GM23338 (cell line): Measurements from ENCODE around the gene DDIAS. TPM values are rescaled to one million over a fixed set of nuclear protein-coding genes. Genes with fewer than 3 reads are reported as not detected.

Experiments used
- ATAC-seq: fragments of 200-7000 bp; cut with Tn5 transposase; 3 replicates; pipeline ENCODE4 v1.9.1; 2020
- DNase-seq: peaks from one replicate; pipeline ENCODE4 v3.0.0-alpha.2; 2015; ENCODE audit warnings: low spot score
- H2AFZ ChIP-seq: fragments of 200-600 bp; sonication (generic); 2 replicates; pipeline ENCODE4 v1.8.0; 2016; ENCODE audit warnings: antibody characterized with exemption, mild to moderate bottlenecking, moderate library complexity
- H3F3A ChIP-seq: fragments of 200-600 bp; sonication (generic); replicated peaks from 2 replicates; pipeline ENCODE4 v1.8.0; 2017; ENCODE audit warnings: antibody characterized with exemption, mixed run types, low read depth
- H3K27ac ChIP-seq: fragments of 200-600 bp; sonication (generic); 2 replicates; pipeline ENCODE4 v1.6.1; 2016; ENCODE audit warnings: low read depth
- H3K27me3 ChIP-seq: fragments of 200-600 bp; sonication (generic); 2 replicates; pipeline ENCODE4 v1.8.0; 2016; ENCODE audit warnings: mild to moderate bottlenecking, mixed run types, moderate library complexity; ENCODE audit not compliant: insufficient read depth
- H3K36me3 ChIP-seq: fragments of 200-600 bp; sonication (generic); 2 replicates; pipeline ENCODE4 v1.8.0; 2016; ENCODE audit warnings: mild to moderate bottlenecking; ENCODE audit not compliant: insufficient read depth
- H3K4me1 ChIP-seq: fragments of 200-600 bp; sonication (generic); 2 replicates; pipeline ENCODE4 v1.8.0; 2016; ENCODE audit warnings: mild to moderate bottlenecking, moderate library complexity; ENCODE audit not compliant: insufficient read depth
- H3K4me2 ChIP-seq: fragments of 200-600 bp; sonication (generic); 2 replicates; pipeline ENCODE4 v1.7.1; 2017; ENCODE audit warnings: mixed run types
- H3K4me3 ChIP-seq: fragments of 200-600 bp; sonication (generic); 2 replicates; pipeline ENCODE4 v1.6.1; 2016; ENCODE audit warnings: mixed run types
- H3K79me2 ChIP-seq: fragments of 200-600 bp; sonication (generic); replicated peaks from 2 replicates; pipeline ENCODE4 v1.8.0; 2017; ENCODE audit warnings: mild to moderate bottlenecking; ENCODE audit not compliant: insufficient read depth
- H3K9me2 ChIP-seq: fragments of 200-600 bp; sonication (generic); 2 replicates; pipeline ENCODE4 v1.8.0; 2017; ENCODE audit not compliant: insufficient read depth
- H4K20me1 ChIP-seq: fragments of 200-600 bp; sonication (generic); replicated peaks from 2 replicates; pipeline ENCODE4 v1.8.0; 2017; ENCODE audit warnings: mild to moderate bottlenecking; ENCODE audit not compliant: insufficient read depth
- H3K27ac Mint-ChIP-seq: 2 replicates; pipeline ENCODE4 v1.8.0; 2020; ENCODE audit warnings: inconsistent platforms, mild to moderate bottlenecking, moderate library complexity, mixed read lengths
- H3K27me3 Mint-ChIP-seq: 3 replicates; pipeline ENCODE4 v1.8.0; 2022; ENCODE audit warnings: low read depth, mild to moderate bottlenecking, moderate library complexity, mixed read lengths, inconsistent platforms; ENCODE audit not compliant: insufficient read depth, poor library complexity
- H3K36me3 Mint-ChIP-seq: 3 replicates; pipeline ENCODE4 v1.8.0; 2021; ENCODE audit warnings: low read depth, mild to moderate bottlenecking, inconsistent platforms, moderate library complexity, mixed read lengths
- H3K4me1 Mint-ChIP-seq: 3 replicates; pipeline ENCODE4 v1.8.0; 2020; ENCODE audit warnings: mild to moderate bottlenecking, inconsistent platforms, mixed read lengths
- H3K4me3 Mint-ChIP-seq: 3 replicates; pipeline ENCODE4 v1.8.0; 2021; ENCODE audit warnings: moderate library complexity, mild to moderate bottlenecking, inconsistent platforms, mixed read lengths
- H3K9me3 Mint-ChIP-seq: 3 replicates; pipeline ENCODE4 v1.8.0; 2020; ENCODE audit warnings: moderate library complexity, mild to moderate bottlenecking, inconsistent platforms, mixed read lengths
- CREB1 ChIP-seq: fragments of 250-450 bp; sonication (Bioruptor Pico); IDR thresholded peaks from 2 replicates; pipeline ENCODE4 v1.5.0; 2020; ENCODE audit warnings: low read depth, mild to moderate bottlenecking, moderate library complexity
- CTCF ChIP-seq, 2 experiments: fragments of 200-600 bp in 1 of 2; sonication (generic) in 1 of 2; conservative IDR thresholded peaks; 2 replicates each; pipeline versions ENCODE4 v1.5.1 to v1.6.1; 2016 to 2017; ENCODE audit warnings: antibody characterized with exemption in 2 of 2, low read depth in 2 of 2, mild to moderate bottlenecking in 2 of 2, moderate library complexity in 1 of 2
- EZH2 ChIP-seq: fragments of 200-600 bp; sonication (generic); IDR thresholded peaks from one replicate; pipeline ENCODE4 v1.8.0; 2017; ENCODE audit warnings: antibody characterized with exemption, mild to moderate bottlenecking, low read depth; ENCODE audit not compliant: unreplicated experiment
- JUNB ChIP-seq: IDR thresholded peaks from one replicate; pipeline ENCODE4 v1.6.1; 2016; ENCODE audit warnings: antibody characterized with exemption; ENCODE audit not compliant: unreplicated experiment
- NANOG ChIP-seq: IDR thresholded peaks from 2 replicates; pipeline ENCODE4 v1.6.1; 2016; ENCODE audit warnings: antibody characterized with exemption, borderline replicate concordance
- STAT1 ChIP-seq: IDR thresholded peaks from one replicate; pipeline ENCODE4 v1.6.1; 2016; ENCODE audit warnings: antibody characterized with exemption; ENCODE audit not compliant: unreplicated experiment
- polyA plus RNA-seq: library from polyadenylated mRNA; unstranded; fragments of >200 nt; fragmentation: Nextera tagmentation; extraction: Ambion mirVana; gene quantifications from 2 replicates; pipeline ENCODE4 v1.2.1, GENCODE V29; 2016
- total RNA-seq: library from RNA; depleted of rRNA; stranded (reverse); fragments of >200 nt; shearing (Covaris generic); gene quantifications from 2 replicates; pipeline ENCODE4 v1.2.3, GENCODE V29; 2014
- TF ChIP-seq, protein P1 (sequence below): fragments of 250-450 bp; sonication (Bioruptor Pico); IDR thresholded peaks from 2 replicates; pipeline ENCODE4 v1.5.0; 2020; ENCODE audit warnings: mild to moderate bottlenecking, moderate library complexity
- TF ChIP-seq, protein P2 (sequence below): IDR thresholded peaks from 2 replicates; pipeline ENCODE4 v1.6.1; 2016; ENCODE audit warnings: antibody characterized with exemption
- TF ChIP-seq, protein P3 (sequence below): IDR thresholded peaks from one replicate; pipeline ENCODE4 v1.6.1; 2018; ENCODE audit warnings: antibody characterized with exemption; ENCODE audit not compliant: unreplicated experiment

DDIAS gene
- total and polyA plus RNA-seq, 2 experiments from 2014 or later: 19.5 to 53.0 TPM

- Mint-ChIP-seq H3K27ac (no peak overlapping the region), H3K9me3 (no peaks in the 10 kb centered on the region), H3K27me3 (no peaks in the 10 kb centered on the region), H3K4me3 (no peak overlapping the region), H3K36me3 (no peaks in the 10 kb centered on the region), H3K4me1 (no peaks in the 10 kb centered on the region)
- Histone ChIP-seq H3K27ac (no peak overlapping the region), H2AFZ (no peak overlapping the region), H3K9me2 (no peaks in the 10 kb centered on the region), H4K20me1 (no peaks in the 10 kb centered on the region), H3K4me1 (no peaks in the 10 kb centered on the region), H3K4me2 (no peak overlapping the region), H3K27me3 (no peaks in the 10 kb centered on the region), H3K36me3 (no peaks in the 10 kb centered on the region), H3F3A (no peaks in the 10 kb centered on the region), H3K79me2 (no peaks in the 10 kb centered on the region), H3K4me3 (no peak overlapping the region)
- TF ChIP-seq JUNB (no peak), CREB1 (CRISPR knock-in tag) (no peak), STAT1 (no peak), EZH2 (no peak), CTCF (conservative IDR thresholded peaks at IDR 0.05; ENCODE audit: low read depth in 2 of 2) (no peak), NANOG (no peak)
- TF ChIP-seq, protein P1, sequence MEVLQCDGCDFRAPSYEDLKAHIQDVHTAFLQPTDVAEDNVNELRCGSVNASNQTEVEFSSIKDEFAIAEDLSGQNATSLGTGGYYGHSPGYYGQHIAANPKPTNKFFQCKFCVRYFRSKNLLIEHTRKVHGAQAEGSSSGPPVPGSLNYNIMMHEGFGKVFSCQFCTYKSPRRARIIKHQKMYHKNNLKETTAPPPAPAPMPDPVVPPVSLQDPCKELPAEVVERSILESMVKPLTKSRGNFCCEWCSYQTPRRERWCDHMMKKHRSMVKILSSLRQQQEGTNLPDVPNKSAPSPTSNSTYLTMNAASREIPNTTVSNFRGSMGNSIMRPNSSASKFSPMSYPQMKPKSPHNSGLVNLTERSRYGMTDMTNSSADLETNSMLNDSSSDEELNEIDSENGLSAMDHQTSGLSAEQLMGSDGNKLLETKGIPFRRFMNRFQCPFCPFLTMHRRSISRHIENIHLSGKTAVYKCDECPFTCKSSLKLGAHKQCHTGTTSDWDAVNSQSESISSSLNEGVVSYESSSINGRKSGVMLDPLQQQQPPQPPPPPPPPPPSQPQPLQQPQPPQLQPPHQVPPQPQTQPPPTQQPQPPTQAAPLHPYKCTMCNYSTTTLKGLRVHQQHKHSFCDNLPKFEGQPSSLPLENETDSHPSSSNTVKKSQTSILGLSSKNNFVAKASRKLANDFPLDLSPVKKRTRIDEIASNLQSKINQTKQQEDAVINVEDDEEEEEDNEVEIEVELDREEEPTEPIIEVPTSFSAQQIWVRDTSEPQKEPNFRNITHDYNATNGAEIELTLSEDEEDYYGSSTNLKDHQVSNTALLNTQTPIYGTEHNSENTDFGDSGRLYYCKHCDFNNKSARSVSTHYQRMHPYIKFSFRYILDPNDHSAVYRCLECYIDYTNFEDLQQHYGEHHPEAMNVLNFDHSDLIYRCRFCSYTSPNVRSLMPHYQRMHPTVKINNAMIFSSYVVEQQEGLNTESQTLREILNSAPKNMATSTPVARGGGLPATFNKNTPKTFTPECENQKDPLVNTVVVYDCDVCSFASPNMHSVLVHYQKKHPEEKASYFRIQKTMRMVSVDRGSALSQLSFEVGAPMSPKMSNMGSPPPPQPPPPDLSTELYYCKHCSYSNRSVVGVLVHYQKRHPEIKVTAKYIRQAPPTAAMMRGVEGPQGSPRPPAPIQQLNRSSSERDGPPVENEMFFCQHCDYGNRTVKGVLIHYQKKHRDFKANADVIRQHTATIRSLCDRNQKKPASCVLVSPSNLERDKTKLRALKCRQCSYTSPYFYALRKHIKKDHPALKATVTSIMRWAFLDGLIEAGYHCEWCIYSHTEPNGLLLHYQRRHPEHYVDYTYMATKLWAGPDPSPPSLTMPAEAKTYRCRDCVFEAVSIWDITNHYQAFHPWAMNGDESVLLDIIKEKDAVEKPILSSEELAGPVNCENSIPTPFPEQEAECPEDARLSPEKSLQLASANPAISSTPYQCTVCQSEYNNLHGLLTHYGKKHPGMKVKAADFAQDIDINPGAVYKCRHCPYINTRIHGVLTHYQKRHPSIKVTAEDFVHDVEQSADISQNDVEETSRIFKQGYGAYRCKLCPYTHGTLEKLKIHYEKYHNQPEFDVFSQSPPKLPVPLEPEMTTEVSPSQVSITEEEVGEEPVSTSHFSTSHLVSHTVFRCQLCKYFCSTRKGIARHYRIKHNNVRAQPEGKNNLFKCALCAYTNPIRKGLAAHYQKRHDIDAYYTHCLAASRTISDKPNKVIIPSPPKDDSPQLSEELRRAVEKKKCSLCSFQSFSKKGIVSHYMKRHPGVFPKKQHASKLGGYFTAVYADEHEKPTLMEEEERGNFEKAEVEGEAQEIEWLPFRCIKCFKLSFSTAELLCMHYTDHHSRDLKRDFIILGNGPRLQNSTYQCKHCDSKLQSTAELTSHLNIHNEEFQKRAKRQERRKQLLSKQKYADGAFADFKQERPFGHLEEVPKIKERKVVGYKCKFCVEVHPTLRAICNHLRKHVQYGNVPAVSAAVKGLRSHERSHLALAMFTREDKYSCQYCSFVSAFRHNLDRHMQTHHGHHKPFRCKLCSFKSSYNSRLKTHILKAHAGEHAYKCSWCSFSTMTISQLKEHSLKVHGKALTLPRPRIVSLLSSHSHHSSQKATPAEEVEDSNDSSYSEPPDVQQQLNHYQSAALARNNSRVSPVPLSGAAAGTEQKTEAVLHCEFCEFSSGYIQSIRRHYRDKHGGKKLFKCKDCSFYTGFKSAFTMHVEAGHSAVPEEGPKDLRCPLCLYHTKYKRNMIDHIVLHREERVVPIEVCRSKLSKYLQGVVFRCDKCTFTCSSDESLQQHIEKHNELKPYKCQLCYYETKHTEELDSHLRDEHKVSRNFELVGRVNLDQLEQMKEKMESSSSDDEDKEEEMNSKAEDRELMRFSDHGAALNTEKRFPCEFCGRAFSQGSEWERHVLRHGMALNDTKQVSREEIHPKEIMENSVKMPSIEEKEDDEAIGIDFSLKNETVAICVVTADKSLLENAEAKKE (CRISPR knock-in tag): no peak
- TF ChIP-seq, protein P2, sequence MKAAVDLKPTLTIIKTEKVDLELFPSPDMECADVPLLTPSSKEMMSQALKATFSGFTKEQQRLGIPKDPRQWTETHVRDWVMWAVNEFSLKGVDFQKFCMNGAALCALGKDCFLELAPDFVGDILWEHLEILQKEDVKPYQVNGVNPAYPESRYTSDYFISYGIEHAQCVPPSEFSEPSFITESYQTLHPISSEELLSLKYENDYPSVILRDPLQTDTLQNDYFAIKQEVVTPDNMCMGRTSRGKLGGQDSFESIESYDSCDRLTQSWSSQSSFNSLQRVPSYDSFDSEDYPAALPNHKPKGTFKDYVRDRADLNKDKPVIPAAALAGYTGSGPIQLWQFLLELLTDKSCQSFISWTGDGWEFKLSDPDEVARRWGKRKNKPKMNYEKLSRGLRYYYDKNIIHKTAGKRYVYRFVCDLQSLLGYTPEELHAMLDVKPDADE: no peak
- TF ChIP-seq, protein P3, sequence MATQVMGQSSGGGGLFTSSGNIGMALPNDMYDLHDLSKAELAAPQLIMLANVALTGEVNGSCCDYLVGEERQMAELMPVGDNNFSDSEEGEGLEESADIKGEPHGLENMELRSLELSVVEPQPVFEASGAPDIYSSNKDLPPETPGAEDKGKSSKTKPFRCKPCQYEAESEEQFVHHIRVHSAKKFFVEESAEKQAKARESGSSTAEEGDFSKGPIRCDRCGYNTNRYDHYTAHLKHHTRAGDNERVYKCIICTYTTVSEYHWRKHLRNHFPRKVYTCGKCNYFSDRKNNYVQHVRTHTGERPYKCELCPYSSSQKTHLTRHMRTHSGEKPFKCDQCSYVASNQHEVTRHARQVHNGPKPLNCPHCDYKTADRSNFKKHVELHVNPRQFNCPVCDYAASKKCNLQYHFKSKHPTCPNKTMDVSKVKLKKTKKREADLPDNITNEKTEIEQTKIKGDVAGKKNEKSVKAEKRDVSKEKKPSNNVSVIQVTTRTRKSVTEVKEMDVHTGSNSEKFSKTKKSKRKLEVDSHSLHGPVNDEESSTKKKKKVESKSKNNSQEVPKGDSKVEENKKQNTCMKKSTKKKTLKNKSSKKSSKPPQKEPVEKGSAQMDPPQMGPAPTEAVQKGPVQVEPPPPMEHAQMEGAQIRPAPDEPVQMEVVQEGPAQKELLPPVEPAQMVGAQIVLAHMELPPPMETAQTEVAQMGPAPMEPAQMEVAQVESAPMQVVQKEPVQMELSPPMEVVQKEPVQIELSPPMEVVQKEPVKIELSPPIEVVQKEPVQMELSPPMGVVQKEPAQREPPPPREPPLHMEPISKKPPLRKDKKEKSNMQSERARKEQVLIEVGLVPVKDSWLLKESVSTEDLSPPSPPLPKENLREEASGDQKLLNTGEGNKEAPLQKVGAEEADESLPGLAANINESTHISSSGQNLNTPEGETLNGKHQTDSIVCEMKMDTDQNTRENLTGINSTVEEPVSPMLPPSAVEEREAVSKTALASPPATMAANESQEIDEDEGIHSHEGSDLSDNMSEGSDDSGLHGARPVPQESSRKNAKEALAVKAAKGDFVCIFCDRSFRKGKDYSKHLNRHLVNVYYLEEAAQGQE: no peak
- DNase-seq (no peak), ATAC-seq (no peak)
These were observed 78.8 kb downstream of the DDIAS start for GRCh38 chr11:82980292-82980691.
